ENCODE data around the gene IL19.
"Not testable (repeated sequence)": the region's sequence is repeated elsewhere in the genome, so short reads cannot be mapped to it uniquely, and the experiment has no call there.

IL19 gene

DNA sequence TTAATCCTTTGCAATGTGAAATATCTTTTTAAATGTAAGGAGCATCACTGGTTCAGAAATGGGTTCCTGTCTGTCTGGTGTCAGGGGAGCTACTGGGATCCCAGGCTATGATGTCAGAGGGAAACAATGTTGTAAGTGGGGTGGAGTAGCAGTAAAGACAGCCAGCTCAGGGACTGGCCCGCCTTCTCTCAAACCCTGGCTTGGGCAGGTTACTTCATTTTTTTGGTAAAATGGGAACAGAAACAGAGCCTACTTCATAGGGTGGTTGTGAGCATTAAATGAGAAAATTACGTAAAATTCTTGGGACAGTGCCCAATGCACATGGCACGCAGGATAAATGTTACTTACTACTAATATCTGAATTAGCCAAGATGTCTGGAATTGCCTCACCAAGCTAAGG lies 64.1 kb downstream of the IL19 start:
- DNase-seq: no peak

- DNase-seq: no peak
These were observed 64.6 kb downstream of the IL19 start for GRCh38 chr1:206835186-206835585.

GRCh38 chr1:206836111-206836510 lies 65.5 kb downstream of the IL19 start:
- DNase-seq: no peak

DNA sequence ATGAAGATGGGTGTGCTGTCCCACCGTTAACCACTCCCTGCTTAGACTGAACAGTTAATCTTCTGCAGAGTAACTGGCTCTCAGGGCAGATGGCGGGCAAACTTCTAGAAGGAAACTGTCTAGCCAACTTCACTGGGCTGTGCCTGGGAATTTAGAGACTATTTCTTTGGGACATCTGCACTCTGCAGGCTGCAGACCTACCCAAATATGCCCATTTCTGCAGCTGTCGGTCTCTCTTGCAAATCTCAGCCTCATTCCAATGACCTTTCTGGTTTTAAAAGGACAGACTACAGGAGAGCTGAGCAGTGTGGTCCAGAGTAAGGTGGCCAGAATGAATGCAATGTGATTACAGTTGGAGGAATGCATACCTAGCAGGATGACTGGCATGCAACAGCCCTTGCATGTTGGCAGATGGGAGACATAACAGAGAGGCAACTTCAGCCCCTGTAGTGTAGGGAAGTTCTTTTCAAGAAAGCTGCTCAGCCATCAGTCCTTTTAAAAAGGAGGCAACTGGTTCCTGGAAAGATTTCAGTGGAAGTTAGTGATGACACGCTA lies 68.5 kb downstream of the IL19 start:
- DNase-seq: no peak

GRCh38 chr1:206839857-206840256 lies 69.3 kb downstream of the IL19 start:
- no peak for DNase-seq

GRCh38 chr1:206841609-206842323 lies 71.2 kb downstream of the IL19 start:
- DNase-seq: no peak

DNA sequence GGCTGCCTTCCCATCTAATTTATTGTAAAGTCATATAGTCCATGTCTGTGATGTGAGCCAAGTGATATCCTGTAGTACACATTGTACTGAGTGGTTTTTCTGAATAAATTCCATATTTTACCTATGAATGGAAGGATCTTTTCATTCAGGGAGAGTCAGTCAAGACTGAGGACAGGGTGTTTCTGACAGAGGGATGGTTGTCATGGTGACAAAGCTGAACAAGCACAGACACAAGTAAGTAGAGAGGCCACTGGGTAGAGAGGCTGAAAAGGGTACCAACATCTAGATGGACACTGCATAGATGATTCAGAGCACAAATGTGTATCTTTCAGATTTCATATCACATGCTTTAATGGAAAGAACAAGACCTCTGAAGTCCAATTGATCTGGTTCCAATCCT lies 72.3 kb downstream of the IL19 start:
- DNase-seq: no peak

GRCh38 chr1:206843626-206844025 lies 73.1 kb downstream of the IL19 start:
- DNase-seq: no peak

DNA sequence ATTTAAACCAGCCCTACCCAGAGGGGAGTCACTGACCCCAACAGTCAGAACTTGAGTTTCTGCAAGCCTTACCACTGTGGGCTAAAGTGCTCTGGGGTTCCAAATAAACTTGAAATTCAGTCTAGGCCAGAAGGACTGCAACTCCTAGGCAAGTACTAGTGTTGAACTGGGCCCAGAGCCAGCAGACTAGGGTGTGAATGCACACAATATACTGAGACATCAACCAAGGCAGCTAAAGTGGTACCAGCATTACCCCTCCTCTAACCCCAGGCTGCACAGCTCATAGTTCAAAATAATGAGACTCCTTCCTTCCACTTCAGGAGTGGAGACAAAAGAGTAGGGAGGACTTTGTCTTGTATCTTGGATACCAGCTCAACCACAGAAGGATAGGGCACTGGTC lies 75.9 kb downstream of the IL19 start:
- no peak for DNase-seq

GRCh38 chr1:206847337-206847834 lies 76.8 kb downstream of the IL19 start:
- DNase-seq: no peak

- DNase-seq: no peak
These were observed 77.4 kb downstream of the IL19 start for GRCh38 chr1:206847946-206848345.

DNA sequence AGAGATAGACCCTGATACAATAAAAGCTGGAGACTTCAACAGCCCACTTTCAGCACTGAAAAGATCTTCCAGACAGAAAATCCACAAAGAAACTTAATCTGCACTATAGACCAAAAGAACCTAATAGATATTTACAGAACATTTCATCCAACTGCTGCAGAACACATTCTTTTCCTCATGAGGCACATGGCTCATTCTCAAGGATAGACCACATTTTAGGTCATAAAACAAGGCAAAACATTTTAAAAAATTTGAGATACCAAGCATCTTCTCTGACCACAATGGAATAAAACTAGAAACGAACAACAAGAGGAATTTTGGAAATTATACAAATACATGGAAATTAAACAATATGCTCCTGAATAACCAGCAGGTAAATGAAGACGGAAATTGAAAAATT lies 79.8 kb downstream of the IL19 start:
- DNase-seq: no peak

DNA sequence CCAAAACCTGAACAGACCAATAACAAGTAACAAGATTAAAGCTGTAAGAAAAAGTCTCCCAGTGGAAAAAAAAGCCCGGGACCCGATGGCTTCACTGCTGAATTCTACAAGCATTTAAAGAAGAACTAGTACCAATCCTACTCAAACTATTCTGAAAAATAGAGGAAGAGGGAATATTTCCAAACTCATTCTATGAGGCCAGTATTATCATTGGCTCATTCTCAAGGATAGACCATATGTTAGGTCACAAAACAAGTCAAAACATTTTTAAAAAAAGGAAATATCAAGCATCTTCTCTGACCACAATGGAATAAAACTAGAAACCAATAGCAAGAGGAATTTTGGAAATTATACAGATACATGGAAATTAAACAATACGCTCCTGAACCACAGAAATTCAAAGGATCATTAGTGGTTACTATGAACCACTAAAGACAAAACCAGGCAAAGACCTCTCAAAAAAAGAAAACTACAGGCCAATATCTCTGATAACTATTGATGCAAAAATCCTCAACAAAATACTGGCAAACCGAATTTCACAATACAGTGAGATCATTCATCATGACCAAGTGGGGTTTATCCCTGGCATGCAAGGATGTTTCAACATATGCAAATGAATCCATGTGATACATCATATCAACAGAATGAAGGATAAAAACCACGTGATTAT lies 80.9 kb downstream of the IL19 start:
- no peak for DNase-seq

DNA sequence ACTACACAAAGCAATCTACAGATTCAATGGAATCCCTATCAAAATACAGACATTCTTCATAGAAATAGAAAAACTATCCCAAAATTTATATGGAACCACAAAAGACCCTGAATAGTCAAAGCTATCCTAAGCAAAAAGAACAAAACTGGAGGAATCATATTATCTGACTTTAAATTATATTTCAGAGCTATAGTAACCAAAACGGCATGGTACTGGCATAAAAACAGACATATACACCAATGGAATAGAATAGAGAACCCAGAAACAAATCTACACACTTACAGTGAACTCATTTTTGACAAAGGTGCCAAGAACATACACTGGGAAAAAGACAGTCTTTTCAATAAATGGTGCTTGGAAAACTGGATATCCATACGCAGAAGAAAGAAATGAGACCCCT lies 82.1 kb downstream of the IL19 start:
- DNase-seq: not testable (repeated sequence)

GRCh38 chr1:206853696-206854095 lies 83.1 kb downstream of the IL19 start:
- DNase-seq: not testable (repeated sequence)

GRCh38 chr1:206854401-206855129 lies 84.0 kb downstream of the IL19 start:
- no peak for DNase-seq

DNA sequence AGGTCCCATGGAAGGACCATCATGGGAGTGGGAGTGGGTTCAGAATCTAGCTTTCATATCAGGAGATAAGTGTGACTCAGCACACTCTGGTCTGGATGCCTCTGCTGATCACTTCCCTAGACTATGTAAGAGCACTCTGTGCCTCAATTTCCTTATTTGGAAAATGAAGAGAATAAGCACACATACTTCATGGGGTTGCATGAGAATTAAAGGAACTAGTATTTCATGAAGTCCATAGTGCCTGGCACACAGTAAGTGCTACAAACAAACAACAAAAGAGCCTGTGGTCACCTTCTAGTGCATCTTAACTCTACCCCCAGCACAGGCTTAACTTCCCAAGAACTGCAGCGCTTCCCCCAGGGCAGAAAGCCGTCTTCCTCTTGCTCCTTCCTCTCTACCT lies 85.3 kb downstream of the IL19 start:
- DNase-seq: no peak

- no peak for DNase-seq
These were observed 86.3 kb downstream of the IL19 start for GRCh38 chr1:206856674-206857464.

- DNase-seq: no peak
These were observed 88.5 kb downstream of the IL19 start for GRCh38 chr1:206859082-206859521.

DNA sequence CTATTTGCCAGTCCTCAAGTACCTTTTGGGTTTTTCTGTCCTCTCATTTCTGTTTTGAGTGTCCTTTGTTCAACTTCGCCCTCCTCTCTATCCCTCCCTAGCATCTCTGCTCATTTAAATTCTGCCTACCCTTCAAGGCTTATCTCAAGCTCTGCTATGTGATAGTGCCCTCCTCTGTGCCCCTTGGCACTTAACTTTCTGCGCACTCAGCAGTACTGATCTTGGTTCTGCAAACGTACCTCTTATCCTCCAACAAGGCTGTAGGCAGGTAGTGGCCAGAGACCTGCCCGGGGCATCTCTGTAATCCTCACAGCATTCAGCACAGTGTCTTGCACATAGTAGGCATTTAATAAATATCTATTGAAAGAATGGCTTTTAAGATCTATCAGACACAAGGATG lies 89.6 kb downstream of the IL19 start:
- DNase-seq: no peak

DNA sequence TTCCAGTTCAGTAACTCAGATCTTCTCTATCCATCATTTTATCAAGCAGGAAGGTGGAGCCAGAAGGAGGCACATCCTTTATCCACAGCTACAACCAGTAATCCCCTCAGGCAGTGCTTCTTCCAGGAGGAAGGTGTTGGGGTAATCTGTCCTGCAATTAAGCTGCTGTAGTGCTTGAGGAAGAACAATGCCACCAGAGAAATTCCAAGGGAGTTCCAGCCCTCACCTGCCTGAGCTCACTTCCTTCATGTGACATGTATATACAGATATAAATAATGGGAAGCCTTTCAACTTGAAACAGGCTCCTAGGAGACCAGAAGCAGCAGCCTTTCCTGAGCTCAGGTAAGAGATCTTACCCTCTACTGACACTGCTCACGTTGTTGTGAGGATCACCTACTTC lies 92.7 kb downstream of the IL19 start:
- DNase-seq: no peak

DNA sequence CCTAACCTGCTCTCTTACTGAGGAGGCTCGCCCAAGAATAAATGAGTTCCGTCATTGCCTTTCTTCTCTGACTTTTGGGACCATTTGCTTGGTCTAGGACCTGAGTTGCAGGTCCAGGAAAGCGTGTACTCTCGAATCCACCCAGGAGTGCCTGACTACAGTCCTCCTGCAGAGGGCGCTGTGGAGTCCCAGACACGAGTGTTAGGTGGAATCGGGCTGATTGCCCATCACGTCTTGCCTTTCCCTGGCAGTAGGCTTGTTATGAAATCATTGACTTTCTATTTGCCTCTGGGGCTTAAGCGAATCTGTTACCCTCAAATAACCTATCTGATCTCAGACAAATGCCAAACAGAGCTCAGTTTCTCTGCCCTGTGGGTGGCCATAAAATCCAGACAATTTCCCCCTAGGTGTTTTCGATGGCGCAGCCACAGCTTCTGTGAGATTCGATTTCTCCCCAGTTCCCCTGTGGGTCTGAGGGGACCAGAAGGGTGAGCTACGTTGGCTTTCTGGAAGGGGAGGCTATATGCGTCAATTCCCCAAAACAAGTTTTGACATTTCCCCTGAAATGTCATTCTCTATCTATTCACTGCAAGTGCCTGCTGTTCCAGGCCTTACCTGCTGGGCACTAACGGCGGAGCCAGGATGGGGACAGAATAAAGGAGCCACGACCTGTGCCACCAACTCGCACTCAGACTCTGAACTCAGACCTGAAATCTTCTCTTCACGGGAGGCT lies 94.5 kb downstream of the IL19 start, which contains the start of gene IL20:
TSS of gene IL20 (plus strand) at position 685 of the 733 bp plus-strand sequence. CDS start 230 bp downstream, outside the sequence.
- peak; percentile 91 for DNase-seq

All from T-helper 9 cell (primary cell).